ENCODE measurements around the gene TBC1D4. TPM values are rescaled to one million over a fixed set of nuclear protein-coding genes. Genes with fewer than 3 reads are reported as not detected.

The TBC1D4 gene
- total RNA-seq (2014; rRNA removed; shearing (Covaris generic)): 26.2 and 28.2 TPM in 2 replicates
- polyA plus RNA-seq (2015; cell fraction: cytosol; rRNA removed): 11.5 and 14.3 TPM in 2 replicates
- 23.7 and 24.3 TPM in 2 replicates for polyA plus RNA-seq (2015; cell fraction: nucleus; rRNA removed)

GRCh38 chr13:75482070-75482819 lies at the start of gene TBC1D4:
Gene TBC1D4, minus strand, starts transcription at chr13:75482169. Its CDS starts 402 bp downstream, at chr13:75481767.
- peak; percentile 98 for DNase-seq (ENCODE audit: low read depth)

- DNase-seq (ENCODE audit: low read depth): no peak
Measured at GRCh38 chr13:75530549-75530961, 48.6 kb upstream of the TBC1D4 start.

- DNase-seq (ENCODE audit: low read depth): no peak
Measured at GRCh38 chr13:75521956-75522355, 40.0 kb upstream of the TBC1D4 start.

- DNase-seq (ENCODE audit: low read depth): no peak
Measured at GRCh38 chr13:75518439-75519088, 36.6 kb upstream of the TBC1D4 start.

GRCh38 chr13:75514080-75514995 lies 32.4 kb upstream of the TBC1D4 start:
- peak; percentile 30 for DNase-seq (ENCODE audit: low read depth)

- DNase-seq (ENCODE audit: low read depth): no peak
Measured at GRCh38 chr13:75513271-75513670, 31.3 kb upstream of the TBC1D4 start.

- no peak for DNase-seq (ENCODE audit: low read depth)
Measured at GRCh38 chr13:75512253-75512652, 30.3 kb upstream of the TBC1D4 start.

GRCh38 chr13:75511051-75511625 lies 29.2 kb upstream of the TBC1D4 start:
- DNase-seq (ENCODE audit: low read depth): no peak

- no peak for DNase-seq (ENCODE audit: low read depth)
Measured at GRCh38 chr13:75508002-75508548, 26.1 kb upstream of the TBC1D4 start.

- no peak for DNase-seq (ENCODE audit: low read depth)
Measured at GRCh38 chr13:75507027-75508001, 25.3 kb upstream of the TBC1D4 start.

- no peak for DNase-seq (ENCODE audit: low read depth)
Measured at GRCh38 chr13:75506018-75506417, 24.0 kb upstream of the TBC1D4 start.

- no peak for DNase-seq (ENCODE audit: low read depth)
Measured at GRCh38 chr13:75505327-75505726, 23.4 kb upstream of the TBC1D4 start.

- DNase-seq (ENCODE audit: low read depth): no peak
Measured at GRCh38 chr13:75495938-75496337, 14.0 kb upstream of the TBC1D4 start.

GRCh38 chr13:75494491-75494890 lies 12.5 kb upstream of the TBC1D4 start:
- DNase-seq (ENCODE audit: low read depth): no peak

GRCh38 chr13:75493156-75493555 lies 11.2 kb upstream of the TBC1D4 start:
- no peak for DNase-seq (ENCODE audit: low read depth)

GRCh38 chr13:75492389-75492788 lies 10.4 kb upstream of the TBC1D4 start:
- DNase-seq (ENCODE audit: low read depth): no peak

GRCh38 chr13:75491376-75491775 lies 9.4 kb upstream of the TBC1D4 start:
- no peak for DNase-seq (ENCODE audit: low read depth)

- peak; percentile 46 for DNase-seq (ENCODE audit: low read depth)
Measured at GRCh38 chr13:75489502-75490263, 7.7 kb upstream of the TBC1D4 start.
